PFSK-1 (cell line): ENCODE measurements around the gene MTERF4.

Source experiments
- FOXP2 ChIP-seq: optimal IDR thresholded peaks from 2 replicates; pipeline ENCODE3; 2011; ENCODE audit warnings: borderline replicate concordance, control low read depth, inconsistent platforms; ENCODE audit not compliant: insufficient read depth; ENCODE audit errors: extremely low read length, extremely low read depth
- POLR2AphosphoS5 ChIP-seq: IDR thresholded peaks from 2 replicates; pipeline ENCODE4 v1.6.1; 2012; ENCODE audit warnings: low read depth, mild to moderate bottlenecking, control low read depth, low read length, moderate library complexity
- SIN3A ChIP-seq: IDR thresholded peaks from 2 replicates; pipeline ENCODE4 v1.6.1; 2012; ENCODE audit warnings: mild to moderate bottlenecking, low read length, moderate library complexity, borderline replicate concordance; ENCODE audit not compliant: insufficient read depth
- TAF1 ChIP-seq: IDR thresholded peaks from 2 replicates; pipeline ENCODE4 v1.6.1; 2012; ENCODE audit warnings: low read length, control low read depth, borderline replicate concordance; ENCODE audit not compliant: insufficient read depth
- TF ChIP-seq, protein P1 (sequence below), 2 experiments: IDR thresholded peaks; 2 replicates each; pipeline versions ENCODE4 v1.6.1 to v1.8.0; 2011 to 2012; ENCODE audit warnings: low read depth in 2 of 2, low read length in 2 of 2, control low read depth in 1 of 2, inconsistent platforms in 1 of 2, mild to moderate bottlenecking in 1 of 2, moderate library complexity in 1 of 2; ENCODE audit not compliant: insufficient read depth in 1 of 2

Gene MTERF4

GRCh38 chr2:241073166-241074064 is 28.7 kb downstream of the MTERF4 start:
- TF ChIP-seq SIN3A = no peak
- TF ChIP-seq TAF1 = no peak
- TF ChIP-seq POLR2AphosphoS5 = no peak
- no peak for TF ChIP-seq FOXP2
- TF ChIP-seq, protein P1, sequence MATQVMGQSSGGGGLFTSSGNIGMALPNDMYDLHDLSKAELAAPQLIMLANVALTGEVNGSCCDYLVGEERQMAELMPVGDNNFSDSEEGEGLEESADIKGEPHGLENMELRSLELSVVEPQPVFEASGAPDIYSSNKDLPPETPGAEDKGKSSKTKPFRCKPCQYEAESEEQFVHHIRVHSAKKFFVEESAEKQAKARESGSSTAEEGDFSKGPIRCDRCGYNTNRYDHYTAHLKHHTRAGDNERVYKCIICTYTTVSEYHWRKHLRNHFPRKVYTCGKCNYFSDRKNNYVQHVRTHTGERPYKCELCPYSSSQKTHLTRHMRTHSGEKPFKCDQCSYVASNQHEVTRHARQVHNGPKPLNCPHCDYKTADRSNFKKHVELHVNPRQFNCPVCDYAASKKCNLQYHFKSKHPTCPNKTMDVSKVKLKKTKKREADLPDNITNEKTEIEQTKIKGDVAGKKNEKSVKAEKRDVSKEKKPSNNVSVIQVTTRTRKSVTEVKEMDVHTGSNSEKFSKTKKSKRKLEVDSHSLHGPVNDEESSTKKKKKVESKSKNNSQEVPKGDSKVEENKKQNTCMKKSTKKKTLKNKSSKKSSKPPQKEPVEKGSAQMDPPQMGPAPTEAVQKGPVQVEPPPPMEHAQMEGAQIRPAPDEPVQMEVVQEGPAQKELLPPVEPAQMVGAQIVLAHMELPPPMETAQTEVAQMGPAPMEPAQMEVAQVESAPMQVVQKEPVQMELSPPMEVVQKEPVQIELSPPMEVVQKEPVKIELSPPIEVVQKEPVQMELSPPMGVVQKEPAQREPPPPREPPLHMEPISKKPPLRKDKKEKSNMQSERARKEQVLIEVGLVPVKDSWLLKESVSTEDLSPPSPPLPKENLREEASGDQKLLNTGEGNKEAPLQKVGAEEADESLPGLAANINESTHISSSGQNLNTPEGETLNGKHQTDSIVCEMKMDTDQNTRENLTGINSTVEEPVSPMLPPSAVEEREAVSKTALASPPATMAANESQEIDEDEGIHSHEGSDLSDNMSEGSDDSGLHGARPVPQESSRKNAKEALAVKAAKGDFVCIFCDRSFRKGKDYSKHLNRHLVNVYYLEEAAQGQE (IDR thresholded peaks at IDR 0.05; ENCODE audit: insufficient read depth in 1 of 2, low read depth in 2 of 2, low read length in 2 of 2) = no peak

DNA sequence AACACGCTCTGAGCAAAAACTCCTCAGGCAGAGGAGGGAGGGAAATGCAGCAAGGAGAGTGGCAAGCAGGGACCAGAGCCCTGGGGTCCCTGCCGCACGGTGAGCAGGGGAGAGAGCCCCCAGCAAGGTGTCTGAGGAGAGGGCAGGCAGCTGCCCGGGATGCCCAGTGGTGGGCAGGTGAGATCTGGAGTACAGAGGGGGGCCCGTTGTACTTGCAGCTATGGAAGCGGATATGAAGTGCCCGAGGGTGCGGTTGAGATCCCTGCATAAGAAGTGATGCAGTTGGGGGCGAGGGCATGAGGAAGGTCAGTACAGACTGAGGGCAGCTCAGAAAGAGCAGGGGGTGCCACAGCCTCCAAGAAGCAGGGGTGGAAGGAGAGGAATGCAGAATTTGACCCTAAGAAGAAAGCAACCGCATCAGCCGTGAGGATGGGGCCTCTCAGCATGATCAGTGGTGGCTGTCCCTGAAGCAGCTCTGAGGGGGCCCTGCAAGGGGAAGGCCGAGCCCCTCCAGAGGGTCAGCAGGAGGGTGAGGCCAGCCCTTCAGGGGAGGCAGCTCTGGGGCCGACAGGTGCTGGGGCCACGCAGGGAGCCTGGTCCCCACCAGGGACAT is 29.4 kb downstream of the MTERF4 start:
- TF ChIP-seq, protein P1 (IDR thresholded peaks at IDR 0.05; ENCODE audit: insufficient read depth in 1 of 2, low read depth in 2 of 2, low read length in 2 of 2) = no peak

- TF ChIP-seq, protein P1 (IDR thresholded peaks at IDR 0.05; ENCODE audit: insufficient read depth in 1 of 2, low read depth in 2 of 2, low read length in 2 of 2) = no peak
- TF ChIP-seq POLR2AphosphoS5 = no peak
- TF ChIP-seq FOXP2 = no peak
- no peak for TF ChIP-seq TAF1
- TF ChIP-seq SIN3A = no peak
Measured at GRCh38 chr2:241072151-241072550, 29.9 kb downstream of the MTERF4 start.

- no peak for TF ChIP-seq FOXP2
- no peak for TF ChIP-seq SIN3A
- TF ChIP-seq POLR2AphosphoS5 = no peak
- no peak for TF ChIP-seq TAF1
- TF ChIP-seq, protein P1 (IDR thresholded peaks at IDR 0.05; ENCODE audit: insufficient read depth in 1 of 2, low read depth in 2 of 2, low read length in 2 of 2) = no peak
Measured at GRCh38 chr2:241071677-241072111, 30.4 kb downstream of the MTERF4 start.
